Neuronal stem cell (in vitro differentiated cells): Measurements from ENCODE around the gene PRODH2.

Source experiments
- DNase-seq: peaks from one replicate; pipeline ENCODE4 v3.0.0-alpha.2; 2013; ENCODE audit warnings: low spot score
- H2AFZ ChIP-seq: one replicate; pipeline ENCODE4 v1.6.1; 2013; ENCODE audit warnings: mild to moderate bottlenecking, low read length, inconsistent platforms
- H2AK5ac ChIP-seq: 2 replicates; pipeline ENCODE4 v1.6.1; 2013; ENCODE audit warnings: low read depth, mild to moderate bottlenecking, inconsistent platforms, low read length, moderate library complexity, mixed read lengths
- H2BK120ac ChIP-seq: 2 replicates; pipeline ENCODE4 v1.6.1; 2013; ENCODE audit warnings: low read depth, mild to moderate bottlenecking, inconsistent platforms, low read length, moderate library complexity, mixed read lengths
- H2BK12ac ChIP-seq: one replicate; pipeline ENCODE4 v1.6.1; 2013; ENCODE audit warnings: low read length, inconsistent platforms
- H2BK15ac ChIP-seq: 2 replicates; pipeline ENCODE4 v1.6.1; 2013; ENCODE audit warnings: mild to moderate bottlenecking, low read length, inconsistent platforms, mixed read lengths
- H2BK5ac ChIP-seq: one replicate; pipeline ENCODE4 v1.6.1; 2013; ENCODE audit warnings: inconsistent platforms, mild to moderate bottlenecking, low read length, moderate library complexity
- H3K14ac ChIP-seq: one replicate; pipeline ENCODE4 v1.6.1; 2013; ENCODE audit warnings: low read length, inconsistent platforms
- H3K18ac ChIP-seq: 2 replicates; pipeline ENCODE4 v1.6.1; 2013; ENCODE audit warnings: low read length, inconsistent platforms
- H3K23ac ChIP-seq: 2 replicates; pipeline ENCODE4 v1.6.1; 2013; ENCODE audit warnings: low read depth, mild to moderate bottlenecking, mixed read lengths, low read length, inconsistent platforms; ENCODE audit not compliant: poor library complexity
- H3K27ac ChIP-seq: replicated peaks from 3 replicates; pipeline ENCODE4 v1.5.1; 2013; ENCODE audit warnings: low read length, inconsistent platforms
- H3K27me3 ChIP-seq, 3 experiments: 2 replicates each; pipeline ENCODE4 v1.6.1; 2013; ENCODE audit warnings: low read length in 3 of 3, mild to moderate bottlenecking in 2 of 3, inconsistent platforms in 1 of 3, low read depth in 1 of 3, mixed read lengths in 1 of 3, moderate library complexity in 1 of 3; ENCODE audit not compliant: control insufficient read depth in 3 of 3, insufficient read depth in 3 of 3
- H3K36me3 ChIP-seq, 2 donors: replicated peaks in 1 of 2; 2 replicates each; pipeline ENCODE4 v1.6.1; 2013; ENCODE audit warnings: low read length in 2 of 2; ENCODE audit not compliant: control insufficient read depth in 2 of 2, insufficient read depth in 2 of 2
- H3K4ac ChIP-seq: 2 replicates; pipeline ENCODE4 v1.6.1; 2013; ENCODE audit warnings: inconsistent platforms, mild to moderate bottlenecking, low read length, moderate library complexity
- H3K4me1 ChIP-seq, 2 donors: 1 replicate in 1 of 2; 2 replicates in 1 of 2; pipeline ENCODE4 v1.6.1; 2013; ENCODE audit warnings: low read length in 2 of 2, low read depth in 1 of 2; ENCODE audit not compliant: control insufficient read depth in 2 of 2, insufficient read depth in 1 of 2
- H3K4me2 ChIP-seq: one replicate; pipeline ENCODE4 v1.6.1; 2013; ENCODE audit warnings: mild to moderate bottlenecking, low read length, inconsistent platforms; ENCODE audit not compliant: insufficient read depth, poor library complexity, severe bottlenecking
- H3K4me3 ChIP-seq, 2 donors: 2 replicates each; pipeline ENCODE4 v1.5.1; 2013; ENCODE audit warnings: low read length in 2 of 2, mild to moderate bottlenecking in 2 of 2, inconsistent platforms in 1 of 2, moderate library complexity in 1 of 2
- H3K79me1 ChIP-seq: one replicate; pipeline ENCODE4 v1.6.1; 2013; ENCODE audit warnings: low read depth, mild to moderate bottlenecking, inconsistent platforms, low read length, moderate library complexity
- H3K9ac ChIP-seq: one replicate; pipeline ENCODE4 v1.6.1; 2013; ENCODE audit warnings: mild to moderate bottlenecking, low read depth, low read length, inconsistent platforms; ENCODE audit not compliant: poor library complexity
- H3K9me3 ChIP-seq, 2 donors: replicated peaks in 1 of 2; 2 replicates each; pipeline versions ENCODE3 to v1.6.1; 2013; ENCODE audit warnings: low read length in 2 of 2, mild to moderate bottlenecking in 2 of 2, inconsistent platforms in 1 of 2, low read depth in 1 of 2, mixed read lengths in 1 of 2, moderate library complexity in 1 of 2; ENCODE audit not compliant: control insufficient read depth in 2 of 2, insufficient read depth in 1 of 2
- H4K8ac ChIP-seq: one replicate; pipeline ENCODE4 v1.6.1; 2013; ENCODE audit warnings: low read depth, mild to moderate bottlenecking, inconsistent platforms, low read length, moderate library complexity
- H4K91ac ChIP-seq: one replicate; pipeline ENCODE4 v1.6.1; 2013; ENCODE audit warnings: low read length, low read depth, mild to moderate bottlenecking, inconsistent platforms; ENCODE audit not compliant: poor library complexity
- WGBS, 2 donors: extraction: QIAGEN DNeasy Blood & Tissue Kit; methylation state at CpG; one replicate each; pipeline ENCODE4 v1.1.7; 2013; ENCODE audit warnings: missing lambda C conversion rate in 2 of 2, mixed read lengths in 1 of 2; ENCODE audit not compliant: insufficient read length in 2 of 2, insufficient replicate concordance in 1 of 2; ENCODE audit errors: extremely low coverage in 2 of 2; 5-methylcytosine and 5-hydroxymethylcytosine counted together

Gene PRODH2

GRCh38 chr19:35755131-35755549 is 57.5 kb downstream of the PRODH2 start:
- WGBS, 2 donors, result no CpG with 5 or more reads among the region's 17 CpGs

GRCh38 chr19:35754370-35755130 is 58.1 kb downstream of the PRODH2 start:
- Histone ChIP-seq H2BK15ac (no peak overlapping the region), H3K14ac (no peak overlapping the region), H3K9ac (peak overlapping the region; percentile 21), H3K18ac (peak overlapping the region; percentile 8), H4K91ac (no peak overlapping the region), H3K4me2 (no peak overlapping the region), H2AFZ (no peak overlapping the region), H3K4ac (no peak overlapping the region), H4K8ac (no peak overlapping the region), H2AK5ac (peak overlapping the region; percentile 46), H3K4me3 (no peak overlapping the region), H3K27ac (no peak overlapping the region), H3K4me1 (peaks cover 12 to 24% of the 10 kb centered on the region in 2 donors), H3K23ac (no peak overlapping the region), H2BK12ac (no peak overlapping the region), H3K9me3 (no peaks in the 10 kb centered on the region), H3K27me3 (peaks cover 0 to 13% (median 3%) of the 10 kb centered on the region in 3 experiments), H3K79me1 (peaks cover 14% of the 10 kb centered on the region), H2BK5ac (no peak overlapping the region), H3K36me3 (peaks cover 10 to 33% of the 10 kb centered on the region in 2 donors), H2BK120ac (no peak overlapping the region)
- DNase-seq, result no peak
- no CpG with 5 or more reads among the region's 13 CpGs for WGBS, 2 donors

More at GRCh38 chr19:35755131-35755549, 57.5 kb downstream of the PRODH2 start:
- H4K91ac ChIP-seq, result peak overlapping the region; percentile 43
- DNase-seq, result no peak
- H3K4ac ChIP-seq, result no peak overlapping the region
- H4K8ac ChIP-seq, result peak overlapping the region; percentile 43
- peak overlapping the region; percentile 98 for H2AK5ac ChIP-seq
- no peak overlapping the region for H2BK12ac ChIP-seq
- H2BK120ac ChIP-seq, result no peak overlapping the region
- H3K14ac ChIP-seq, result peak overlapping the region; percentile 31
- peaks cover 17% of the 10 kb centered on the region for H3K79me1 ChIP-seq
- H3K9ac ChIP-seq, result peak overlapping the region; percentile 86
- peak overlapping the region; percentile 96 for H3K18ac ChIP-seq
- peaks cover 12 to 24% of the 10 kb centered on the region in 2 donors for H3K4me1 ChIP-seq
- H3K27ac ChIP-seq, result no peak overlapping the region
- H3K9me3 ChIP-seq, result no peaks in the 10 kb centered on the region
- H2AFZ ChIP-seq, result no peak overlapping the region
- H3K27me3 ChIP-seq, result peaks cover 0 to 13% (median 3%) of the 10 kb centered on the region in 3 experiments
- peak overlapping the region in 1 of 2 donors; percentile 70 for H3K4me3 ChIP-seq
- H2BK5ac ChIP-seq, result no peak overlapping the region
- peak overlapping the region; percentile 73 for H3K23ac ChIP-seq
- peaks cover 14 to 39% of the 10 kb centered on the region in 2 donors for H3K36me3 ChIP-seq
- H2BK15ac ChIP-seq, result no peak overlapping the region
- peak overlapping the region; percentile 49 for H3K4me2 ChIP-seq

GRCh38 chr19:35753634-35754369 is 58.8 kb downstream of the PRODH2 start:
- no peak overlapping the region for H2AFZ ChIP-seq
- peak overlapping the region; percentile 21 for H3K9ac ChIP-seq
- no peak overlapping the region for H4K91ac ChIP-seq
- H3K9me3 ChIP-seq, result no peaks in the 10 kb centered on the region
- H3K4me1 ChIP-seq, result peaks cover 8 to 21% of the 10 kb centered on the region in 2 donors
- H2BK12ac ChIP-seq, result no peak overlapping the region
- H3K27me3 ChIP-seq, result peaks cover 0 to 13% (median 3%) of the 10 kb centered on the region in 3 experiments
- WGBS, 2 donors, result no CpG with 5 or more reads among the region's 20 CpGs
- H2BK15ac ChIP-seq, result no peak overlapping the region
- H3K4me2 ChIP-seq, result no peak overlapping the region
- no peak for DNase-seq
- no peak overlapping the region for H3K4me3 ChIP-seq
- H2AK5ac ChIP-seq, result peak overlapping the region; percentile 46
- H3K18ac ChIP-seq, result peak overlapping the region; percentile 8
- H3K23ac ChIP-seq, result no peak overlapping the region
- H2BK5ac ChIP-seq, result no peak overlapping the region
- no peak overlapping the region for H3K27ac ChIP-seq
- H3K4ac ChIP-seq, result no peak overlapping the region
- no peak overlapping the region for H4K8ac ChIP-seq
- H3K36me3 ChIP-seq, result peaks cover 7 to 27% of the 10 kb centered on the region in 2 donors
- peaks cover 7% of the 10 kb centered on the region for H3K79me1 ChIP-seq
- H2BK120ac ChIP-seq, result no peak overlapping the region
- no peak overlapping the region for H3K14ac ChIP-seq
